Mesenchymal stem cell (in vitro differentiated cells and primary cell): ENCODE data around the gene SIDT1.

Experiments
- DNase-seq: peaks from one replicate; pipeline ENCODE4 v3.0.0-alpha.2; 2013
- H2AFZ ChIP-seq: one replicate; pipeline ENCODE4 v1.6.1; 2013; ENCODE audit warnings: low read depth, mild to moderate bottlenecking, control low read depth, inconsistent platforms, low read length, moderate library complexity
- H2AK5ac ChIP-seq: 2 replicates; pipeline ENCODE4 v1.6.1; 2013; ENCODE audit warnings: low read length, moderate library complexity, mild to moderate bottlenecking, inconsistent platforms; ENCODE audit not compliant: severe bottlenecking
- H2BK120ac ChIP-seq: one replicate; pipeline ENCODE4 v1.6.1; 2013; ENCODE audit warnings: low read depth, mild to moderate bottlenecking, inconsistent platforms, low read length, moderate library complexity
- H2BK12ac ChIP-seq, 2 experiments: one replicate each; pipeline ENCODE4 v1.6.1; 2013; ENCODE audit warnings: inconsistent platforms in 2 of 2, low read length in 2 of 2, mild to moderate bottlenecking in 2 of 2, moderate library complexity in 2 of 2, control low read depth in 1 of 2
- H2BK15ac ChIP-seq: one replicate; pipeline ENCODE4 v1.6.1; 2013; ENCODE audit warnings: mild to moderate bottlenecking, low read depth, inconsistent platforms; ENCODE audit not compliant: poor library complexity, severe bottlenecking
- H2BK5ac ChIP-seq: 2 replicates; pipeline ENCODE4 v1.6.1; 2013; ENCODE audit warnings: low read depth, mild to moderate bottlenecking, low read length, control low read depth, inconsistent platforms; ENCODE audit not compliant: poor library complexity, severe bottlenecking
- H3K14ac ChIP-seq, 2 experiments: one replicate each; pipeline ENCODE4 v1.6.1; 2013; ENCODE audit warnings: inconsistent platforms in 2 of 2, low read length in 2 of 2, control low read depth in 1 of 2, mild to moderate bottlenecking in 1 of 2, moderate library complexity in 1 of 2
- H3K18ac ChIP-seq, 2 experiments: one replicate each; pipeline ENCODE4 v1.6.1; 2013; ENCODE audit warnings: inconsistent platforms in 2 of 2, low read length in 2 of 2, control low read depth in 1 of 2, low read depth in 1 of 2, mild to moderate bottlenecking in 1 of 2
- H3K23ac ChIP-seq, 2 experiments: one replicate each; pipeline ENCODE4 v1.6.1; 2013; ENCODE audit warnings: inconsistent platforms in 2 of 2, low read length in 2 of 2, mild to moderate bottlenecking in 2 of 2, moderate library complexity in 2 of 2, control low read depth in 1 of 2
- H3K27ac ChIP-seq: 2 replicates; pipeline ENCODE4 v1.5.1; 2013; ENCODE audit warnings: mild to moderate bottlenecking, moderate library complexity, low read length, control low read depth, inconsistent platforms; ENCODE audit not compliant: poor library complexity, severe bottlenecking
- H3K27me3 ChIP-seq, 2 experiments: 2 replicates each; pipeline versions ENCODE4 v1.6.1 to v1.7.0; 2013; ENCODE audit warnings: low read length in 2 of 2, mild to moderate bottlenecking in 2 of 2, moderate library complexity in 2 of 2, control low read depth in 1 of 2, inconsistent platforms in 1 of 2; ENCODE audit not compliant: control insufficient read depth in 1 of 2, insufficient read depth in 1 of 2
- H3K36me3 ChIP-seq, 2 experiments: 2 replicates each; pipeline versions ENCODE4 v1.6.1 to v1.7.0; 2013; ENCODE audit warnings: low read length in 2 of 2, control low read depth in 1 of 2, inconsistent platforms in 1 of 2, low read depth in 1 of 2, mild to moderate bottlenecking in 1 of 2; ENCODE audit not compliant: insufficient read depth in 2 of 2, control insufficient read depth in 1 of 2
- H3K4ac ChIP-seq, 2 experiments: one replicate each; pipeline ENCODE4 v1.6.1; 2013; ENCODE audit warnings: inconsistent platforms in 2 of 2, low read length in 2 of 2, mild to moderate bottlenecking in 2 of 2, moderate library complexity in 2 of 2, control low read depth in 1 of 2, low read depth in 1 of 2
- H3K4me1 ChIP-seq: 2 replicates; pipeline ENCODE4 v1.6.1; 2013; ENCODE audit warnings: low read depth, low read length, control low read depth; ENCODE audit not compliant: control insufficient read depth, insufficient read depth
- H3K4me2 ChIP-seq: 2 replicates; pipeline ENCODE4 v1.6.1; 2013; ENCODE audit warnings: low read length, mild to moderate bottlenecking, inconsistent platforms; ENCODE audit not compliant: poor library complexity, severe bottlenecking
- H3K4me3 ChIP-seq, 2 experiments: 2 replicates each; pipeline versions ENCODE4 v1.5.1 to v1.7.0; 2013; ENCODE audit warnings: low read length in 2 of 2, mild to moderate bottlenecking in 2 of 2, control low read depth in 1 of 2, low read depth in 1 of 2; ENCODE audit not compliant: insufficient read depth in 1 of 2
- H3K79me1 ChIP-seq: replicated peaks from 2 replicates; pipeline ENCODE4 v1.6.1; 2013; ENCODE audit warnings: mild to moderate bottlenecking, control low read depth, low read length, inconsistent platforms; ENCODE audit not compliant: poor library complexity, severe bottlenecking
- H3K9ac ChIP-seq: 2 replicates; pipeline ENCODE4 v1.7.0; 2013; ENCODE audit warnings: mild to moderate bottlenecking, low read length, moderate library complexity
- H3K9me3 ChIP-seq: 2 replicates; pipeline ENCODE4 v1.7.0; 2013; ENCODE audit warnings: mild to moderate bottlenecking, low read length; ENCODE audit not compliant: control insufficient read depth
- H4K8ac ChIP-seq: one replicate; pipeline ENCODE4 v1.6.1; 2013; ENCODE audit warnings: inconsistent platforms, mild to moderate bottlenecking, low read length, moderate library complexity
- H4K91ac ChIP-seq: one replicate; pipeline ENCODE4 v1.6.1; 2013; ENCODE audit warnings: mild to moderate bottlenecking, low read length, inconsistent platforms
- WGBS: methylation state at CpG from one replicate; pipeline ENCODE4 v1.1.7; 2013; ENCODE audit warnings: mixed read lengths; 5-methylcytosine and 5-hydroxymethylcytosine counted together

The SIDT1 gene

GRCh38 chr3:113521981-113522380 is 10.4 kb upstream of the SIDT1 start:
- H4K8ac ChIP-seq: no peak overlapping the region
- H2BK5ac ChIP-seq: no peak overlapping the region
- no peaks in the 10 kb centered on the region for H3K4me1 ChIP-seq
- H3K9ac ChIP-seq: no peak overlapping the region
- H4K91ac ChIP-seq: no peak overlapping the region
- no peaks in the 10 kb centered on the region for H3K36me3 ChIP-seq
- H3K4me2 ChIP-seq: no peak overlapping the region
- H3K79me1 ChIP-seq: no peaks in the 10 kb centered on the region
- peaks cover 30 to 40% of the 10 kb centered on the region in 2 experiments for H3K27me3 ChIP-seq
- no peak overlapping the region for H2AFZ ChIP-seq
- no peak overlapping the region for H2AK5ac ChIP-seq
- no peak overlapping the region for H3K18ac ChIP-seq
- DNase-seq: no peak
- no peak overlapping the region for H2BK15ac ChIP-seq
- H2BK120ac ChIP-seq: no peak overlapping the region
- H3K14ac ChIP-seq: no peak overlapping the region
- no peak overlapping the region for H3K23ac ChIP-seq
- no peak overlapping the region for H3K4ac ChIP-seq
- no peak overlapping the region for H3K4me3 ChIP-seq
- no peaks in the 10 kb centered on the region for H3K9me3 ChIP-seq
- no peak overlapping the region for H2BK12ac ChIP-seq
- H3K27ac ChIP-seq: no peak overlapping the region

- 97% methylated on average over 2 of the region's 3 CpGs for whole genome bisulfite sequencing
- Histone ChIP-seq H3K36me3 (no peaks in the 10 kb centered on the region), H3K4ac (no peak overlapping the region), H3K9ac (no peak overlapping the region), H3K4me1 (no peaks in the 10 kb centered on the region), H3K27ac (no peak overlapping the region), H2BK120ac (no peak overlapping the region), H3K23ac (no peak overlapping the region), H3K18ac (no peak overlapping the region), H2BK12ac (no peak overlapping the region), H3K9me3 (no peaks in the 10 kb centered on the region), H2AFZ (no peak overlapping the region), H3K4me2 (no peak overlapping the region), H2BK5ac (no peak overlapping the region), H3K27me3 (peaks cover 39 to 48% of the 10 kb centered on the region in 2 experiments), H3K14ac (no peak overlapping the region), H2AK5ac (no peak overlapping the region), H3K79me1 (no peaks in the 10 kb centered on the region), H2BK15ac (no peak overlapping the region), H4K8ac (no peak overlapping the region), H4K91ac (no peak overlapping the region), H3K4me3 (no peak overlapping the region)
- no peak for DNase-seq
These were observed 9.1 kb upstream of the SIDT1 start for GRCh38 chr3:113523241-113523640.

GRCh38 chr3:113532698-113533533 is 561 bp downstream of the SIDT1 start:
- no peak overlapping the region for H2BK5ac ChIP-seq
- no peak overlapping the region for H3K4ac ChIP-seq
- H2BK15ac ChIP-seq: no peak overlapping the region
- peak; percentile 15 for DNase-seq
- H4K91ac ChIP-seq: no peak overlapping the region
- H3K27me3 ChIP-seq: peaks cover 72 to 88% of the 10 kb centered on the region in 2 experiments
- H3K9ac ChIP-seq: peak overlapping the region; percentile 29
- peak overlapping the region in 1 of 2 experiments; percentile 83 for H3K23ac ChIP-seq
- peak overlapping the region; percentile 52 to 76 for H3K4me3 ChIP-seq
- no peak overlapping the region for H2BK12ac ChIP-seq
- no peak overlapping the region for H4K8ac ChIP-seq
- no peaks in the 10 kb centered on the region for H3K36me3 ChIP-seq
- H3K4me1 ChIP-seq: peaks cover 11% of the 10 kb centered on the region
- no peaks in the 10 kb centered on the region for H3K9me3 ChIP-seq
- no peak overlapping the region for H3K27ac ChIP-seq
- H3K4me2 ChIP-seq: peak overlapping the region; percentile 100
- no peak overlapping the region for H3K14ac ChIP-seq
- H3K18ac ChIP-seq: no peak overlapping the region
- H2AFZ ChIP-seq: peak overlapping the region; percentile 65
- no peak overlapping the region for H2BK120ac ChIP-seq
- WGBS: 1% methylated on average over 60 of the region's 66 CpGs
- no peaks in the 10 kb centered on the region for H3K79me1 ChIP-seq
- H2AK5ac ChIP-seq: no peak overlapping the region

GRCh38 chr3:113533534-113533892 is 1.2 kb downstream of the SIDT1 start:
- H3K79me1 ChIP-seq: no peaks in the 10 kb centered on the region
- no peak overlapping the region for H3K27ac ChIP-seq
- H4K91ac ChIP-seq: no peak overlapping the region
- H2BK5ac ChIP-seq: no peak overlapping the region
- H3K27me3 ChIP-seq: peaks cover 70 to 87% of the 10 kb centered on the region in 2 experiments
- no peak overlapping the region for H3K18ac ChIP-seq
- H2BK12ac ChIP-seq: no peak overlapping the region
- H3K23ac ChIP-seq: peak overlapping the region in 1 of 2 experiments; percentile 3
- H2BK15ac ChIP-seq: no peak overlapping the region
- no peak overlapping the region for H2AFZ ChIP-seq
- 19% methylated on average over 10 of the region's 10 CpGs for WGBS
- no peak overlapping the region for H4K8ac ChIP-seq
- no peak overlapping the region for H3K4ac ChIP-seq
- H3K9me3 ChIP-seq: no peaks in the 10 kb centered on the region
- no peak overlapping the region for H3K14ac ChIP-seq
- peak overlapping the region; percentile 100 for H3K4me2 ChIP-seq
- H3K4me3 ChIP-seq: peak overlapping the region in 1 of 2 experiments; percentile 76
- no peak overlapping the region for H2AK5ac ChIP-seq
- no peak for DNase-seq
- no peak overlapping the region for H2BK120ac ChIP-seq
- peaks cover 11% of the 10 kb centered on the region for H3K4me1 ChIP-seq
- H3K9ac ChIP-seq: no peak overlapping the region
- H3K36me3 ChIP-seq: no peaks in the 10 kb centered on the region
